Measurements from ENCODE around the gene HK3.

GRCh38 chr5:176866707-176867310, 32.3 kb downstream of the HK3 start:
- no peak for TF ChIP-seq CTCF (IDR thresholded peaks at IDR 0.05; ENCODE audit: low read depth, low read length)
- TF ChIP-seq EZH2phosphoT487 (IDR thresholded peaks at IDR 0.05; ENCODE audit: low read depth), result no peak

All from OCI-LY3 (cell line).